GM19023 (cell line): ENCODE measurements around the gene FAM110D.
A peak's percentile ranks its signal among the peaks of the same experiment; 100 is the strongest.

Source experiments
- ATAC-seq: cut with Tn5 transposase; IDR thresholded peaks from one replicate; pipeline ENCODE4 v1.9.1; 2021; ENCODE audit warnings: mild to moderate bottlenecking, moderate library complexity; ENCODE audit not compliant: unreplicated experiment

FAM110D gene

GRCh38 chr1:26158908-26159742, at the start of gene FAM110D:
Gene FAM110D, plus strand, starts transcription at chr1:26159079. Its CDS starts 2,213 bp downstream, at chr1:26161292.
- ATAC-seq, result no peak

DNA sequence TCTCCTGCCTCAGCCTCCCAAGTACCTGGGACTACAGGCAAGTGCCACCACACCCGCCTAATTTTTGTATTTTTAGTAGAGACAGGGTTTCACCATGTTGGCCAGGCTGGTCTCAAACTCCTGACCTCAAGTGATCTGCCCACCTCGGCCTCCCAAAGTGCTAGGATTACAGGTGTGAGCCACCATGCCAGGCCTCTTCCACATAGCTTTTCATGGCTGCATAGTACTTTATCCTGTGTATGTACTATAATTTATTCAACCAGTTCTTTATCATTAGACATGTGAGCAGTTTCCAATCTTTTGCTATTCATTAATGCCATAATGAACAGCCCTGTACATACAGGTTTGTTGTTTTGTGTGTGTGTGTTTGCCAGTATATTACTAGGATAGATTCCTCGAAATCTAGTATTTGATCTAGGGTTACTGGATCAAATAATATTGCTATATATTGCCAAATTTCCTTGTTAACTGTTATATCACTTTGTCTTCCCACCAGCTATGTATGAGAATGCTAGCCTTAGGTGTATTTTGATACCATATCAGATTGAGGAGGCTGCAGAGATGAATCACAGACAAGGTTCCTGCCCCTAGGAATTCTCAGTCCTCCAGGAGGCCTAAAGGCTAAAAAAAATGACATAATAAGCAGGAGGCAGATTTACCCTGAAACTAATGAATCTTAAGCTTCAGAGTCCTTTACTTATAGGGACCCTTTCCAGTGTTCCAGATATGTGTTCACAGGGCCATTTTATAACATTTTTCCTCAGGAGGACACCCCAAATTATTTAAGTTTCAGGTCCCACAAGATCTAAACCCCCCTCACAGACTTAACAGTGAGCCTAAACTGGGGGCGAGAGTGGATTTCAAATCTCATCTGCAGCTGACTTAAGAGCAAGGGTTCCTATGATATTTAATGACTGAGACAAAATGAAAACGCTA, 49.4 kb upstream of the FAM110D start:
- no peak for ATAC-seq

- peak; percentile 48 for ATAC-seq
Observed at GRCh38 chr1:26110731-26111529, 47.9 kb upstream of the FAM110D start.

GRCh38 chr1:26111530-26112406, 47.1 kb upstream of the FAM110D start, which contains the start of gene PDIK1L:
Gene PDIK1L, plus strand, starts transcription at chr1:26111824. Its CDS starts 2,485 bp downstream, at chr1:26114309.
- ATAC-seq, result peak; percentile 69

- no peak for ATAC-seq
Observed at GRCh38 chr1:26112407-26112775, 46.5 kb upstream of the FAM110D start.

- no peak for ATAC-seq
Observed at GRCh38 chr1:26114165-26114927, 44.5 kb upstream of the FAM110D start.

GRCh38 chr1:26119892-26120608, 38.8 kb upstream of the FAM110D start:
- no peak for ATAC-seq

- no peak for ATAC-seq
Observed at GRCh38 chr1:26121854-26122773, 36.8 kb upstream of the FAM110D start.

- ATAC-seq, result no peak
Observed at GRCh38 chr1:26122988-26123973, 35.6 kb upstream of the FAM110D start.

DNA sequence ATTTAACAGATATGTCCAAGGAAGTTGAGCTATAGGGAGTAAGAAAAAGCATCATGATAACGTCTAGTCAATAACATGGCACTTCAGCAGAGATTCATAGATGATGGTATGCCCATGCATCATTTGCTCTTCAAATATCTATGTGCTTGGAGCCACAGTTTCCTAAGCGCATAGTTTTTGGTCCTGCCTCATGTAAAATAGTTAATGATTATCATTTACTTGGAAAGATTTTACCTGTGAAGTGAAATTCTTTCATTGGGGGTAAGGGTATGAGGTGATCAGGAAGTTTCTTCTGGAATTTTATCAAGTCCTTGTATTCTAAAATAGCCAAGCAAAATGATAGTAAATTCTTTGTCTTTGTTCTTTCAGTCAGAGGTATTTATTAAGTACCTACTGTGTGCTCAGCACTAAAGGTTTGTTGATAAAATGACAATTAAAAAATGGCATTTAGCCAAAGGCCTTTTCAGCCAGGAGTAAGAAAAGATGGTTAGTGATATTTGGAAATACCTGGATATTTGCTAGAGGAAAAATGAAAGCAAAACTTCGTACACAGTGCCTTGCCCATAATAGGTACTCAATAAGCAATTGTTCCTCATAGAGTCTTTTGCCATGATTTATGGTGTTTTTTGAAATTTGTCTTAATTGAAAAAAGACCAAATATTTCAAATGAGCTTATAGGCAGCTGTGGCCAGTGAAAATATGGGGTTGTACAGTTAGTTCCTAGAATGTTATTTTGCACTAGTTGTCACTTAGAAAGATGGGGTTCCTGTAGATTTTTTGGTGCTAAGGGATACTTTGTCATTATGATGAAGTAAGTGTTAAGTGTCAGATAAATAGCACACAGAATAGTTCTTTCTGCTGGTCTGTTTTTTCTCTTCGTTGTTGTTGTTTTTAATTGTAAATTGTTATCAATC, 34.2 kb upstream of the FAM110D start:
- ATAC-seq, result no peak

DNA sequence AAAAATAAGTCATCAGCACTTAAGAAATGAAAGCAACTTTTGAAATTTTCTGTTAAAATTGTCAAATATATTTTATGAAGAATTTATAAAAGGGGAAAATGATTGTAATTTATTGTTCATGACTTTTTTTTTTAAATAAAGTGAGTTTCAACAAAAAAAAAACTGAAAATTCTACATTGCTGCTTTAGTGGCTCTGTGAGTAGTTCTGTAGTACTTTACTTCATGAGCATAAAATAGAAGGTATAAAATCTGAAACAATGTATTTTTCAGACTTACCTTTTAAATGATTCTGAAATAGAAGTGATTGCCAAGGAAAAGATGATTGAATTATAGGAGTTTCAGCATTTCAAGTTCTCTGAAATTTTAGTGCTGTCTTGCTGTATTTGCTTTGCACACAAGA, 33.5 kb upstream of the FAM110D start:
- ATAC-seq, result no peak

GRCh38 chr1:26125946-26126320, 32.9 kb upstream of the FAM110D start:
- ATAC-seq, result no peak

- ATAC-seq, result peak; percentile 57
Observed at GRCh38 chr1:26126321-26127084, 32.4 kb upstream of the FAM110D start.
